ENCODE measurements around the gene CYP3A5.

- no peak for TF ChIP-seq CTCF (IDR thresholded peaks at IDR 0.05; ENCODE audit: insufficient read depth, low read depth, low read length)
- TF ChIP-seq EZH2 (IDR thresholded peaks at IDR 0.05; ENCODE audit: insufficient read depth, low read length): no peak
These were observed 57.2 kb downstream of the CYP3A5 start for GRCh38 chr7:99622596-99622995.
